Measurements from ENCODE around the gene CCDC188. TPM values are rescaled to one million over a fixed set of nuclear protein-coding genes. Genes with fewer than 3 reads are reported as not detected.
A peak's percentile ranks its signal among the peaks of the same experiment; 100 is the strongest.

Gene CCDC188
- total RNA-seq, 2 donors from 2014 or later, result 1.00 to 2.5 TPM

- DNase-seq (ENCODE audit: low spot score), result no peak
- intact Hi-C loops (cut with DNase I), result no loop called here
Observed at GRCh38 chr22:20141186-20142077, 9.4 kb downstream of the CCDC188 start.

GRCh38 chr22:20140521-20140964, 10.3 kb downstream of the CCDC188 start:
- DNase-seq (ENCODE audit: low spot score), result no peak
- intact Hi-C loops (cut with DNase I), result no loop called here

GRCh38 chr22:20140107-20140445, 10.8 kb downstream of the CCDC188 start:
- intact Hi-C loops (cut with DNase I), result no loop called here
- DNase-seq (ENCODE audit: low spot score), result no peak

GRCh38 chr22:20139391-20140106, 11.3 kb downstream of the CCDC188 start:
- intact Hi-C loops (cut with DNase I), result no loop called here
- no peak for DNase-seq (ENCODE audit: low spot score)

- intact Hi-C loops (cut with DNase I), result no loop called here
- no peak for DNase-seq (ENCODE audit: low spot score)
Observed at GRCh38 chr22:20138868-20139267, 12.0 kb downstream of the CCDC188 start.

GRCh38 chr22:20138417-20138738, 12.5 kb downstream of the CCDC188 start:
- intact Hi-C loops (cut with DNase I), result no loop called here
- no peak for DNase-seq (ENCODE audit: low spot score)

- DNase-seq (ENCODE audit: low spot score), result no peak
- intact Hi-C loops (cut with DNase I), result no loop called here
Observed at GRCh38 chr22:20137671-20138416, 13.0 kb downstream of the CCDC188 start.

GRCh38 chr22:20137113-20137512, 13.7 kb downstream of the CCDC188 start:
- no peak for DNase-seq (ENCODE audit: low spot score)
- intact Hi-C loops (cut with DNase I), result no loop called here

GRCh38 chr22:20136603-20136873, 14.3 kb downstream of the CCDC188 start:
- intact Hi-C loops (cut with DNase I), result no loop called here
- DNase-seq (ENCODE audit: low spot score), result no peak

GRCh38 chr22:20135806-20136602, 14.9 kb downstream of the CCDC188 start:
- intact Hi-C loops (cut with DNase I), result no loop called here
- no peak for DNase-seq (ENCODE audit: low spot score)

GRCh38 chr22:20135265-20135664, 15.6 kb downstream of the CCDC188 start:
- no peak for DNase-seq (ENCODE audit: low spot score)
- intact Hi-C loops (cut with DNase I), result no loop called here

- no peak for DNase-seq (ENCODE audit: low spot score)
- intact Hi-C loops (cut with DNase I), result loop anchor here in 1 of 2 donors (5.0 kb wide), 1 partner anchor 172 kb away; no protein-coding TSS in a partner anchor
Observed at GRCh38 chr22:20133930-20134549, 16.8 kb downstream of the CCDC188 start.

GRCh38 chr22:20132686-20133246, 18.1 kb downstream of the CCDC188 start:
- intact Hi-C loops (cut with DNase I), result loop anchor here in 1 of 2 donors (5.0 kb wide), 1 partner anchor 170 kb away; no protein-coding TSS in a partner anchor

GRCh38 chr22:20131859-20132685, 18.8 kb downstream of the CCDC188 start:
- intact Hi-C loops (cut with DNase I), result loop anchor here in 1 of 2 donors (5.0 kb wide), 1 partner anchor 170 kb away; no protein-coding TSS in a partner anchor
- peak; percentile 90 for DNase-seq (ENCODE audit: low spot score)

More at GRCh38 chr22:20132686-20133246, 18.1 kb downstream of the CCDC188 start:
- no peak for DNase-seq (ENCODE audit: low spot score)

GRCh38 chr22:20131597-20131858, 19.3 kb downstream of the CCDC188 start, which contains the start of gene ZDHHC8:
Gene ZDHHC8 (plus strand): TSS chr22:20131804. CDS start chr22:20131948, 144 bp downstream.
- intact Hi-C loops (cut with DNase I), result loop anchor here in 1 of 2 donors (5.0 kb wide), 1 partner anchor 169 kb away; no protein-coding TSS in a partner anchor
- no peak for DNase-seq (ENCODE audit: low spot score)

GRCh38 chr22:20130731-20131596, 19.9 kb downstream of the CCDC188 start:
- intact Hi-C loops (cut with DNase I), result loop anchor here in 1 of 2 donors (5.0 kb wide), 1 partner anchor 169 kb away; no protein-coding TSS in a partner anchor
- DNase-seq (ENCODE audit: low spot score), result peak; percentile 95

- intact Hi-C loops (cut with DNase I), result loop anchor here in 1 of 2 donors (5.0 kb wide), 1 partner anchor 168 kb away; no protein-coding TSS in a partner anchor
- no peak for DNase-seq (ENCODE audit: low spot score)
Observed at GRCh38 chr22:20130319-20130718, 20.5 kb downstream of the CCDC188 start.
